Activated CD8-positive, alpha-beta T cell treated with anti-CD3 and anti-CD28 coated beads for 36 hours (primary cell): ENCODE measurements around the gene SOBP. TPM values are rescaled to one million over a fixed set of nuclear protein-coding genes. Genes with fewer than 3 reads are reported as not detected.

Experiments used
- ATAC-seq: fragments of 200-7000 bp; cut with Tn5 transposase; one replicate; pipeline ENCODE4 v1.10.0; 2021; ENCODE audit warnings: mild to moderate bottlenecking, moderate library complexity
- CTCF ChIA-PET: fragments of 350-600 bp; sonication (Branson Sonifier 250); formaldehyde crosslinking; loops from one replicate; lab custom pipeline; 2021; ENCODE audit warnings: antibody characterized with exemption; lab: Charles Lee
- POLR2A ChIA-PET: fragments of 350-600 bp; sonication (Branson Sonifier 250); formaldehyde crosslinking; loops from one replicate; lab custom pipeline; 2021; ENCODE audit warnings: antibody characterized with exemption; lab: Charles Lee
- DNase-seq: peaks from one replicate; pipeline ENCODE4 v3.0.0-alpha.2; 2020
- H3K27ac Mint-ChIP-seq: one replicate; pipeline ENCODE4 v1.8.0; 2021; ENCODE audit warnings: mild to moderate bottlenecking, mixed read lengths
- H3K27me3 Mint-ChIP-seq: one replicate; pipeline ENCODE4 v1.8.0; 2021; ENCODE audit warnings: mixed read lengths
- H3K36me3 Mint-ChIP-seq: one replicate; pipeline ENCODE4 v1.8.0; 2021; ENCODE audit warnings: low read depth, mixed read lengths
- H3K4me1 Mint-ChIP-seq: one replicate; pipeline ENCODE4 v1.8.0; 2021; ENCODE audit warnings: low read depth, mixed read lengths
- H3K4me3 Mint-ChIP-seq: one replicate; pipeline ENCODE4 v1.8.0; 2021; ENCODE audit warnings: mild to moderate bottlenecking, moderate library complexity, mixed read lengths
- H3K9me3 Mint-ChIP-seq: one replicate; pipeline ENCODE4 v1.8.0; 2021; ENCODE audit warnings: mixed read lengths
- CTCF ChIP-seq: fragments of 200-600 bp; IDR thresholded peaks from one replicate; pipeline ENCODE4 v1.8.0; 2022; ENCODE audit warnings: antibody characterized with exemption, mild to moderate bottlenecking
- intact Hi-C: fragments of 100-400 bp; cut with micrococcal nuclease; formaldehyde crosslinking; loops from one replicate; pipeline ENCODE4 v1.10.0; 2022
- total RNA-seq, 2 experiments: library from RNA; stranded (reverse); gene quantifications; one replicate each; pipeline ENCODE4 v1.2.3, GENCODE V29; 2021

The SOBP gene
- total RNA-seq, 2 experiments from 2014 or later: 0.77 to 1.1 TPM

GRCh38 chr6:107538856-107539387, 49.0 kb downstream of the SOBP start:
- H3K36me3 Mint-ChIP-seq: no peaks in the 10 kb centered on the region
- no peaks in the 10 kb centered on the region for H3K9me3 Mint-ChIP-seq
- ATAC-seq (no peak), DNase-seq (no peak)
- no peak for TF ChIP-seq CTCF
- no peaks in the 10 kb centered on the region for H3K4me1 Mint-ChIP-seq
- H3K27ac Mint-ChIP-seq: no peak overlapping the region
- H3K4me3 Mint-ChIP-seq: no peak overlapping the region
- intact Hi-C loops: no loop called here
- ChIA-PET CTCF (no interaction called here), POLR2A (no interaction called here)
- peaks cover 14% of the 10 kb centered on the region for H3K27me3 Mint-ChIP-seq

GRCh38 chr6:107539409-107539808, 49.5 kb downstream of the SOBP start:
- ChIA-PET POLR2A (no interaction called here), CTCF (no interaction called here)
- H3K36me3 Mint-ChIP-seq: no peaks in the 10 kb centered on the region
- no peak overlapping the region for H3K4me3 Mint-ChIP-seq
- no peaks in the 10 kb centered on the region for H3K9me3 Mint-ChIP-seq
- H3K27ac Mint-ChIP-seq: no peak overlapping the region
- H3K4me1 Mint-ChIP-seq: no peaks in the 10 kb centered on the region
- peaks cover 14% of the 10 kb centered on the region for H3K27me3 Mint-ChIP-seq
- DNase-seq (no peak), ATAC-seq (no peak)
- TF ChIP-seq CTCF: no peak
- intact Hi-C loops: no loop called here

GRCh38 chr6:107539849-107540464, 50.0 kb downstream of the SOBP start:
- Mint-ChIP-seq H3K4me1 (no peaks in the 10 kb centered on the region), H3K27ac (no peak overlapping the region), H3K36me3 (no peaks in the 10 kb centered on the region), H3K4me3 (no peak overlapping the region), H3K9me3 (no peaks in the 10 kb centered on the region), H3K27me3 (peaks cover 14% of the 10 kb centered on the region)
- TF ChIP-seq CTCF: no peak
- intact Hi-C loops: no loop called here
- DNase-seq: no peak
- no peak for ATAC-seq
- ChIA-PET POLR2A (no interaction called here), CTCF (no interaction called here)

- H3K4me3 Mint-ChIP-seq: no peak overlapping the region
- no peak for TF ChIP-seq CTCF
- H3K9me3 Mint-ChIP-seq: no peaks in the 10 kb centered on the region
- DNase-seq (no peak), ATAC-seq (no peak)
- H3K27me3 Mint-ChIP-seq: peaks cover 14% of the 10 kb centered on the region
- H3K27ac Mint-ChIP-seq: no peak overlapping the region
- CTCF ChIA-PET: no interaction called here
- H3K36me3 Mint-ChIP-seq: no peaks in the 10 kb centered on the region
- no peaks in the 10 kb centered on the region for H3K4me1 Mint-ChIP-seq
- intact Hi-C loops: no loop called here
- POLR2A ChIA-PET: no interaction called here
These were observed 50.5 kb downstream of the SOBP start for GRCh38 chr6:107540465-107540857.

- DNase-seq: no peak
- no peak for ATAC-seq
- Mint-ChIP-seq H3K36me3 (no peaks in the 10 kb centered on the region), H3K27me3 (peaks cover 17% of the 10 kb centered on the region), H3K4me3 (no peak overlapping the region), H3K4me1 (no peaks in the 10 kb centered on the region), H3K27ac (no peak overlapping the region), H3K9me3 (no peaks in the 10 kb centered on the region)
- intact Hi-C loops: no loop called here
- ChIA-PET POLR2A (no interaction called here), CTCF (interaction anchor here (0.9 to 1.8 kb wide), 2 partner anchors 11 to 30 kb away, joined by 3 read pairs; no protein-coding TSS in a partner anchor)
- TF ChIP-seq CTCF: no peak
These were observed 52.3 kb downstream of the SOBP start for GRCh38 chr6:107542192-107542668.
